Mesenteric fat pad (tissue), 1 donor: Measurements from ENCODE around the gene TMPRSS9. TPM values are rescaled to one million over a fixed set of nuclear protein-coding genes. Genes with fewer than 3 reads are reported as not detected.

ENCODE experiments used
- DNase-seq: peaks from one replicate; pipeline ENCODE4 v3.0.0-alpha.2; 2020; ENCODE audit warnings: low spot score
- long read RNA-seq: library from polyadenylated mRNA; unstranded; transcript quantifications from one replicate; pipeline ENCODE4 v2.0.0, GENCODE V29; 2020
- total RNA-seq: library from RNA; stranded (reverse); fragmentation: NEBNext Ultra II Directional; extraction: Animal tissue kit (Norgen Biotek cat#: 25700); gene quantifications from one replicate; pipeline ENCODE4 v1.2.1, GENCODE V29; 2021
- donor health status: DM: yes; HTN: yes; CAD: no.

The TMPRSS9 gene
- not detected for total RNA-seq
- long read RNA-seq, result 0 reads

DNA sequence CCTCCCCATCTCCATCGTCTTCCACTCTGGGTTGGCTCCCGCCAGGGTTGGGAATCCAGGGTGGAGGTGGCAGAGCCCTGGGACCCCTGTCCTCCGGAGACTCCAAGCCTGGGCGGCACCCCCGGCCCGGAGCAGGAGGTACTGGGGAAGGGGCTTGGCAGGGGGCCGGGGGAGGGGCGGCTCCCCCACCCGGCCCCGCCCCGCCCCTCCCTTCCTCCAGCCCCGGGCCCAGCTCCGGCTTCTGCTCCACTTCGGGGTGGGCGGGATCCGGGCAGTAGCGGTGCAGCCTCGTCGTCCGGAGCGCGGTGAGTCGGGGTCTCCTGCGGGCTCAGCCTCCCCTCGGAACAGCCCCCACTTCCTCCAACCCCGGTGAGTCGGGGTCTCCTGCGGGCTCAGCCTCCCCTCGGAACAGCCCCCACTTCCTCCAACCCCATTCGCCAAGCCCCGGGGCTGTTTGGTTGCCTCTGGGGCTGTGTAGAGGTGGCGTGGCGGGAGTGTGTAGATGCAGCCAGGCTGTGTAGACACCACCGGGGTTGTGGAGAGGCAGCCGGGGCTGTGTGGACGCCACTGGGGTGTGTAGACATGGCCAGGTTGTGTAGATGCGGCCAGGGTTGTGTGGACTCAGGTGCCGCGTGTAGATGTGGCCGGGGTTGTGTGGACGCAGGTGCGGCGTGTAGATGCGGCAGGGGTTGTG is at the start of gene TMPRSS9:
TMPRSS9 (plus strand) TSS at position 274 of the 694 bp plus-strand sequence. CDS start 29,521 bp downstream, outside the sequence.
- no peak for DNase-seq

DNA sequence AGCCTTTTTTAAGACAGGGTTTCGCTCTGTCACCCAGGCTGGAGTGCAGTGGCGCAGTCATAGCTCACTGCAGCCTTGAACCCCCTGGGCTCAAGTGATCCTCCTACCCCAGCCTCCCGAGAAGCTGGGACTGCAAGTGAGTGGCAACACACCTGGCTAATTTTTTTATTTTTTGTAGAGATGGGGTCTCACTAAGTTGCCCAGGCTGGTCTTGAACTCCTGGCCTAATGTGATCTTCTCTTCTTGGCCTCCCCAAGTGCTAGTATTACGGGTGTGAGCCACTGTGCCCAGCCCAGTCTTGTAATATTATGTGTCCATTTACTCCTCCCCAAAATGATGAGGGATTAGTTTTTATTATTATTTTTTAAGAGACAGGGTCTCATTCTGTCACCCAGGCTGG is 49.0 kb upstream of the TMPRSS9 start:
- DNase-seq, result no peak

DNA sequence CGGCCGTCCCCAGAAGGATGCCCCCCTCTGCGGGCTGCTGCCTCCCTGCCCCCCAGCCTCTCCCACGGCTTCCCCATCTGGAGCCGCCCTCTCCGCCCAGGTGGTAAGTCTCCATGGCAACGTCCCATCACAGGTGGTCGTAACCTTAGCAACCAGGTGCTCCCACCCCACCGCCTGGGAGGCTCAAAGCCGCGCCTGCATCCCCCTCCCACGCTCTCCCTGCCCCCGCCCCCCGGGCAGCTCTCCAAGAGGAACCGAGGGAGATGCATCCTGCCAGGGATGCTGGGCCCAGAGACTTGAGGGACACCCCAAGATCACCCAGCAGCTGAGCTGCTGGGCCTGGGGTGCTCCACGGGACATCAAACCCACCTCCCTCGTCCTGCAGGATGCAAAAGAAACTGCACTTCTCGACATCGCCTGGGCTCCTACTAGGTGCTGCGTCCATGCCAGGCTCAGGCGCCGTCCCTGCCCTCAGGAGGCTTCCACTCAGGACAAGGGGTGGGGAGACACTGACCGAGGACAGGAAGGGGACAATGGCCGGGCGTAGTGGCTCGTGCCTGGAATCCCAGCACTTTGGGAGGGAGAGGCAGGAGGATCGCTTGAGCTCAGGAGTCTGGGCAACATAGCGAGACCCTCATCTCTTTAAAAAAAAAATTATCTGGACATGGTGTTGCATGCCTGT is 47.1 kb upstream of the TMPRSS9 start:
- no peak for DNase-seq

DNA sequence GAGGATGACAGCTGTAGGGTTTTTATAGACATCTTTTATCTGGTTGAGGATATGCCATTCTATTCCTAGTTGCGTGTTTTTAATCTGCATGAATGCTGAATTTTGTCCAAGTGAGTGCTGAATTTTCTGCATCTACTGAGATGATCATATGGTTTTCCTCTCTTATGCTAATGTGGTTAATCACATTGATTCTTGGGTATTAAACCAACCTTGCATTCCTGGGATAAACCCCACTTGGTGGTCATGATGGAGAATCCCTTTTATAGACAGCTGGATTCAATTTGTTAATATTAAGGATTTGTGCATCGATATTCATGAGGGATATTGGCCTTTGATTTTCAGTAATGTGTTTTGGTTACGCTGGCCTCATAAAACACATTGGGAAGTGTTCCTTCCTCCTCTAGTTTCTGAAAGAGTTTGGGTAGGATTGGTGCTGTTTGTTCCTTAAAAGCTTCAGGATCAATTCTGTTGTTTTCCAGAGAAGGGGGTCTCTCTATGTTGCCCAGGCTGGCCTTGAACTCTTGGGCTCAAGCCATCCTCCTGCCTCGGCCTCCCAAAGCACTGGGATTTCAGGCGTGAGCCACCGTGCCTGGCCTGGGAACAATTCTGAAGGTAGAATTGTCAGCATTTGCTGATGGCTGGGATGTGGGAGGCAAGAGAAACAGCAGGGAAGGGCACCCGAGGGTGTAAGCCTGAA is 44.8 kb upstream of the TMPRSS9 start:
- no peak for DNase-seq

DNA sequence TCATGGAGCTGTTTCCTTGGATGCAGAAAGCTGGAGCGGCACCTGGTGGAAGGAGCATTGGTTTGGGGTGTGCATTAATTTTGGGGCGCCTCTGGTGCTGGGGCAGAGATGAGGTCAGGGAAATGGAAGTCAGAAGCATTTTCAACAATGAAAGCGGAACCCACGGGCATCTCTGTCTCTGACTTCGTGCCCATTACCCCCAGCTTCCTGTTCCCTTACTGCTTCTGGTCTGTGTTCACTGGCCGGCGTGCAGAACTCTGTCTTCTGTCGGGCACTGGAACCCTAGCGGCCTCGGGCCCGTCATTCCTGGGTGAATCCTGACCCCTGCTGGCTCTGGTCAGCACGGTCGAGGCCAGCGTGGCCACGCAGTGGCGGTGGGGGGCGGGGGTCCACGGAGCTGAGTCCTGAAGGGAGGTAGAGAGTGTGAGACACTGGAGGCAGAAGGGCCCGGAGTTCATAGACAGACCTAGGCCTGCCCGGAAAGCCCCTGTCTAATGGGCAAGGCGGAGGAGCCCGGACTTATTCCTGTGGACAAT is 44.2 kb upstream of the TMPRSS9 start:
- DNase-seq, result peak; percentile 92

DNA sequence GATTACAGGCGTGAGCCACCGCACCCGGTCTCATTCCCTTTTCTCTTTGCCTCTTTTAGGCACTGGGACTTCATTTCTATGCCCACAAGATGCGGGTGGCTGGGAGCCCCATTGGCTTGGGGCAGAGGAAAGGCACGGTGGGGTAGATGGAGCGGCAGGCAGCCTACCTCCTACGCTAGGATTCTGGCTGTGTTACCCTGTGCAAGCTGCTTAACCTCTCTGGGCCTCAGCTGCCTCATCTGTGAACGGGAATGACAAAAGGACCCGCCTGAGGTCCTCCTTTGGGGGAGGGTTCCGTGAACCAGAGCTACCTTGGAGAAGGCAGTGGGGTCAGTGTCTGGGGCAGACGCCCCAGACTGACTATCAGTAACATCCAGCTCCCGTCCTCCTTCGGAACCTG is 42.8 kb upstream of the TMPRSS9 start:
- DNase-seq, result no peak

DNA sequence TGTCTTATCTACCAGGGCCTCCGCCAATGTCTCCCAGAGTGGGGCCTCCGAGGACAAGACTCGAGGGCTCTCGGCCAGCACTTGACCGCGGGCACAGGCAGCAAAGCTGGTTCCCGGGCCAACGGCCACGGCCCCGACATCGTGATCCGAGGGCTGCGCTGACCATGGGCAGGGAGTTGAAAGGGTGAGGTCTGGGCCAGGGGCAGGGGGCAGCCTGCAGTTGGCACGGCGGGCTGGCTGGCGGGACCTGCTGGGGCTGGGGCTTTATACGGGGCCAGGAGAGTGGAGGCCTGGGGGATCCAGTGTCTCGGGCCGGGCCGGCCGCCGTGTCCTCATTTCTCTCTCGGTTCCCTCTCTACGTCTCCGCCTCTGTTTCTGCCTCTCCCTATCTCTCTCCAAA is 42.3 kb upstream of the TMPRSS9 start:
- no peak for DNase-seq

DNA sequence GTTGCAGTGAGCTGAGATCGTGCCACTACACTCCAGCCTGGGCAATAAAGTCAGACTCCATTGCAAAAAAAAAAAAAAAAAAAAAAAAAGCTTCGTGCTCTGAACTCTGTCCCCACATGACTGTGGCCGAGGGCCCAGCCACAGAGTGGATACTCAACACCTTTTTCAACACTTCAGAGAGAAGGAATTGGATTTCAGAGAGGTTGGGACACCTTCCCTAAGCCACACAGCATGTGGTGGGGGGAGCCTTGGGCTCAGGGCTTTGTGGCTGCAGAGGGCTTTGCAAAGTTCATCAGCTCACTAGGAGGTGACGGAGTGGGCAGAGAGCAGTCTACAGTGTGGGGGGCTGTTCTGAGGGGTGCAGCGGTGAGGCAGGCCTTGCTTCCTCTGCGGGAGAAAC is 41.1 kb upstream of the TMPRSS9 start:
- DNase-seq, result no peak

DNA sequence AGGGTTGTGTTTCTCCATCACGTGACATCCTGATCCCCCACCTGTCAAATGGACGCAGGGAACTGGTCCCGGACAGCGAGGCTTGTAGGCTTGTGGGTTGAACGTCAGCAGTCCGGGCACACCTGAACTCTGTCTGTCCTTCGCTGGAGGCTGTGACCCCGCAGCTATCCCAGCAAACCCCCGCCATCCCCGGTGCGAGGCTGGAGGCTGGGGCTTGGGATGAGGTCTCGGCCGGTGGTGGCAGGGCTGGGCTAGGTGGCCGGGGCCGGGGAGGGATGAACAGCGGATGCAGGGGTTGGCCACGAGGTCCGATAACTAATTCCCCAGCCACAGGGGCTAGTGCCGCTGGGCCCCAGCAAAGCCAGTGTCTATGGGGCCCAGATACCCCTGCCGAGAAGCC is 40.5 kb upstream of the TMPRSS9 start:
- DNase-seq, result no peak

DNA sequence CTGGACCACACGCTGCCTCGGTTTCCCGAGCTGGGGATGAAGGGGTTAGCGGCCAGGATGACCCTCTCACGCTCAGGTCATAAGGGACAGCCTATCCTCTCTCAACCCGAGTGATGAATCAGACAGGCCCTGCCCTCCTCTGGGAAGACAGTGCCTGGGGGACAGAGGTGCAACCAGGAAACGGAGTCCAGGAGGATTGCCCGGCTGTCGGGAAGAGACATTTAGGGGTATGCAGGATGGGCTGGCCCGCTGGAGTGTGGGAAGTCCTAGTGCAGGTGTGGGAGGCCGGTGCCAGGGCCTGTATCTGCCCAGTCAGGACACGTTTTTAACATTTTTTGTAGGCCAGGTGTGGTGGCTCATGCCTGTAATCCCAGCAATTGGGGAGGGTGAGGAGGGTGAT is 40.0 kb upstream of the TMPRSS9 start:
- no peak for DNase-seq

DNA sequence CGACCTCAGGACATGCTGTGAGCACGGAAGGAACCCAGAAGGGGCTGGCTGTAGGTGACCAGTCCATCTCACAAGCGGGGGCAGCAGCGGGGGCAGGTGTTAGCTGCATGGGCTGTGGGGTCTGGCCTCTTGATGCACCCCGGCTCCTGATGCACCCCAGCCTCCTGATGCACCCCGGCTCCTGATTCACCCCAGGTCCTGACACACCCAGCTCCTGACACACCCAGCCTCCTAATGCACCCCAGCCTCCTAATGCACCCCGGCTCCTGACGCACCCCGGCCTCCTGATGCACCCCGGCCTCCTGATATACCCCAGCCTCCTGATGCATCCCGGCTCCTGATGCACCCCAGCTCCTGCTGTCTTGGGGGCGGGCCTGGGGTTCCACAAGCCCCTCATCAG is 39.1 kb upstream of the TMPRSS9 start:
- no peak for DNase-seq

DNA sequence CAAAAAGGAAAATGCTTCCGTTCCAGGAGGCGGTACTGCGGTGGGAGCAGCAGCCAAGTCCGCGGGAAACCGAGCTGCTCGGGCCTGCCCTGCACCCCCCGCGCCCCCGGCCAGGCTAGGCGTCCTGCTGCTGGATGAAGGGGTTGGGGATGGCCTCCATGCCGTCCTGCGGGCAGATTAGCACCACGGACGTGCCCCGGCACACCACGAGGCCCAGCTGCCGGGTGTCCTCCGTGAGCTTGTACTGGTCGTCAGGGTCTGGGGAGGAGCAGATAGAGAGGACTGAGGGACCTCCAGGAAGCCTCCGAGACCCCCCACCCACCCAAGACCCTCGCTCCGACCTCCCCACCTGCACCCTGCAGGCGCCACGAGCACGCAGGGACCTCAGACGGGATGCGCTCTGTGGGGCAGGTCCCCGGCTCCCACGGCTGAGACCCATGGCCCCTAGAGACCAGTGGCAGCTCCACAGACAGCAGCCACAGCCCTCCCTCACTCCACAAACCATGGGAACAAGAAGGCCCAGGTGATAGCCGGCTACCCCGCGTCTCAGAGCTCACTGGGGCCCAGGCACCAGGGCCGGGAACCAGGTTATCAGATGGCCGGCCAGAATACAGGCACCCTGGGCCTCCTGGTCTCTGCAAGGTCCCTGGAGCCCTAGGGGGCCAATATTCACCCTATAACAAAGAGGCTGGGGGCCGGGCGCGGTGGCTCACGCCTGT is 38.3 kb upstream of the TMPRSS9 start:
- no peak for DNase-seq

DNA sequence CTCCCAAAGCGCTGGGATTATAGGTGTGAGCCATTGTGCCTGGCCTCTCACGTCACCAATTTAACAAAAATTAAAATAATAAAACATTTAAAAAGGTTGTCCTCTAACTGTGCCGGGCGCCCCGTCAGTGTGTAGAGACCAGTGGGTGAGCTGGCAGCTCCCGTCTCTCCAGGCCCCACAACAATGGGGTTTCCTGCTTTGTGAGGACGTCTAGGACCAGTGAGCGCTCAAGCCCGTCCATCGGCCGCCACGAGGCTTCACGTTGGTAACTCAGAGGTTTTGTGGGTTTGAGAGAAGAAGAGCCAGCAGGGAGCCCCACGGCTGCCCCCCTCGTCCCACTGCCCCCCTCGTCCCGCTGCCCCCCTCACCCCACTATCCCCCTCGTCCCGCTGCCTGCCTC is 36.4 kb upstream of the TMPRSS9 start:
- DNase-seq, result no peak

DNA sequence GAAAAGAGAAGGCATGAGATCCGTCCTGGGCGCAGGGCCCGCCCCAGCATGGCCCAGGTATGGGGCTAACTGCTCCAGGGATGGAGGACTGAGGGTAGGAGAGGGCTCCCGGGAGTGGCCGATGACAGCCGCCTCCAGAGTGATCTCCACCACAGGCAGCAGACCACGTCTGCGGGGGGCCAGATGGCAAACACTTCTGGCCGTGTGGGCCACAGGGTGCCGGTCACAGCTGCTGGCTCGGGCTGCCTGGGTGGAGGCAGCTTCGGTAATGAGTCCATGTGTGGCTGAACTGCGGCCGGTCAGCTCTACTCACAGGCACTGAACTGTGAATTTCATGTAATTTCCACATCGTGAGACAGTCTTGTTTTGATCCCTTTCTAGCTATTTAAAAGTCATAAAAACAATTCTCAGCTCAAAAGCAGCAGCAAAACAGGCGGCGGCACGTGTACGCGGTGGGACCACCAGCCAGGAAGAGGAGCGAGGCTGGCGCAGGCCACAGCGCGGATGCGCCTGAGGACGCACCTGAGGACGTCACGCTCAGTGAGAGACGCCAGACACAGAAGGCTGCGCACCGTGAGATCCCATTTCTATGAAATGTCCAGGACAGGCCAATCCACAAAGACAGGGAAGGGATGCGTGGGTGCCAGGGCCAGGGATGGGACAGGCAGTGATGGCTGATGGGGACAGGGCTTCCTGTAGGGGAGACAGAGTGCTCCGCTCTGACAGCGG is 35.7 kb upstream of the TMPRSS9 start:
- no peak for DNase-seq

DNA sequence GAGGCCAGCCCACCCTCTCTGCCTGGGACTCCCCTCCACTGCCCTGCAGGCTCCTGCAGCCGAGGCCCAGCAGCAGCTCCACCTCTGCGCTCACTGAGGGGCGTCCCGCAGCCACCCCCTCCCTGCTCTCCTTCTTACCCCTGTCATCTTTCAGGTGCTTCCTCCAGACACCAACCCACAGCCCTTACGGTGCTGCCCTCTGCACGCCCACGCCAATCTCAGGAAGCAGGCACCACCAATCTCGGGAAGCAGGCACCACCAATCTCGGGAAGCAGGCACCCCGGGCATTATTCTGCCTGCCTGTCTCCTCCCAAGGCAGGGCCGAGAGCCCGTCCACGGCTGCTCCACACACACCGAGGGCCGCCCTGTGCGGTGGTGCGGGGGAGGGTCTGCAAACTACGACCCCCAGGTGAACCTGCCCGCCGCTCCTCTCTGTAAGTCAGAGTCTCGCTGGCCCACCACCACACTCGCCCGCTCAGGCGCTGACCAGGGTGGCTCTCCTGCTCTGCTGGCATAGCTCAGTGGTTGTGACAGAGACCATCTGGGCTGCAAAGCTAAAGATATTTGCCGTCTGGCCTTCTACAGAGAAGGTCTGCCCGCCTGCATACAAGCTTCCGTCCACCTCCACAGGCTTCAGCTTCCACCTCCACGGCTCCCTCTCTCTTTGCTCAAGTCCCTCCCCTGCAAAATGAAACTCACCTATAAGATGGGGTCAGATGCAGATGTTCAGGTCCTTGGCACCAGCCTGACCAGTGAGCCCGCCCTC is 34.6 kb upstream of the TMPRSS9 start:
- no peak for DNase-seq

DNA sequence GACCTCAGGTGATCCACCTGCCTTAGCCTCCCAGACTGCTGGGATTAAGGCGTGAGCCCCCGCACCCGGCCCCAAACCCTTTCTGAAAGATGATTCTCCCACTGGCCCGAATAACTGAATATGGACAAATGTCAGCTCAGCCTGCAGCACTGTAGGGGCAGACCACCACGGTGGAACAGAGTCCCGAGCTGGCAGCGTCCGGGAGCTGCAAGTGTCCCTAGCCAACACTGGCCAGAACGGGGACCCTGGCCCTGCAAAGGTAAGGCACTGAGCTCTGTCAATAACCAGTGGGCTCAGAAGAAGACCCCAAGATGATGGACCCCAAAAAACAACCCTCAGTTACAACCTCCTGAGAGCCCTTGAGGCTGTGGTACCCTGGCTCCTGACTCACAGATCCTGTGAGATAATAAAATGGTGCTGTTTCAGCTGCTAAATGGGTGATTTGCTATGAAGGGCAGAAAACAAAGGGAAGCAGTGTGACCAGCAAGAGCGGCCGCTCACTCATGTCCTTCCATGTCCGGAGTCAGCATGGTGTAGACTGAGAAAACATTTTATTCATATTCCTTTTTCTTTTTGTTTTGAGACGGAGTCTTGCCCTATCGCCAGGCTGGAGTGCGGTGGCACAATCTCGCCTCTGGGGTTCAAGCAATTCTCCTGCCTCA is 33.2 kb upstream of the TMPRSS9 start:
- no peak for DNase-seq

DNA sequence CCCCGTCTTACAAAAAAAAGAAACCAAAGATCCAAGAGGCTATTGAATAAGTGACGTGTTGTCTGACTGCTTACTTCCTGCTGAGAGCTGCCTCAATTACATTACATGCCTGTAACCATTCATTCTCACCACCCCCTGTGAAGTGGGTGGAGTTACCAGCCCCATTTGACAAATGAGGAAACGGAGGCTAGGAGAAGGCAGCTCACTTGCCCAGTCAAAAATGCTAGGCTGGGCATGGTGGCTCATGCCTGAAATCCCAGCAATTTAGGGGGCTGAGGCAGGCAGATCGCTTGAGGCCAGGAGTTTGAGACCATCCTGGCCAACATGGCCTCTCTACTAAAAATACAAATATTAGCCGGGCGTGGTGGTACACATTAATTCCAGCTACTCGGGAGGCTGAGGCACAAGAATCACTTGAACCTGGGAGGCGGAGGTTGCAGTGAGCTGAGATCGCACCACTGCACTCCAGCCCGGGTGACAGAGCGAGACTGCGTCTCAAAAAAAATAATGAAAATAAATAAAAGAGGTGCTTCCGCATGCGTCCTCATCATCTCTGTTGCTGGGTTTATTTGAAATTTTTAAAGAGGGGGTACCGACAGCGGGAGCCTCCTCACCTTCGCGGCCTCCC is 32.2 kb upstream of the TMPRSS9 start:
- DNase-seq, result no peak

DNA sequence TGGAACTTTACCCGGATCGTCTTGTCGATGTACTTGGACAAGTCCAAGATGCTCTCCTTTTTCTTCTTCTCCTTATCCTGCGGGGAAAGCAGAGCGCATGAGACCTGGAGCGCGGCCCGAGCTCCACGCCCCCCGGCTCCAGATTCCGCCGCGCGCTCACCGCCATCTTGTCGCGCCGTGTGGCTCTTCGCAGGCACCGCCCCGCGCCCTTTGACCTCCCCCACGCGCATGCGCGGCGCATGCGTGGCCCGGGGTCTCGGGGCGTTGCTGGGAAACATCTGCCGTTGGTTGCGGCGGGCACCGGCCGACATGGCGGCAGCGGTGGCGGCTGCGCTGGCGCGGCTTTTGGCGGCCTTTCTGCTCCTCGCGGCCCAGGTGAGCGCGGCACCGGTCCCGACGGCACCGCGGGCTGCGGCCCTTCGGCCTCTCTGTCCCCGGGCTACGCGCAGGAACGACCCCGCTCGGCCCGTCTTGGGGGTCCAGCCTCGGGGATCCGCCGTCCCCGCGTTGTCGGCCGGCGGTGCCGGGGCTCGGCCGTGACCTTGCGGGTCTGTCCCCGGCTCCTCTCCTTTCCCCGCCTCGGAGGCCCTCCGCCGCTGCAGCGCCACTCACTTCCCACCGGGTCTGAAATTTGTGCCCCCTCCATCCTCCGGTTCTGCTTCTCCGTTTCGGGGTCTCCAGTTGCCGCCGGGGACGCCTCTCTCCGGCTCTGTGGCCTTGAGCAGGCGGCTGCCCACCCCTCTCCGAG is 31.5 kb upstream of the TMPRSS9 start, which contains the start of the genes LSM7 and SPPL2B:
LSM7 (minus strand) TSS at position 186 of the 748 bp plus-strand sequence; CDS start at position 166, 20 bp downstream.
SPPL2B (plus strand) TSS at position 284 of the 748 bp plus-strand sequence; CDS start at position 310, 26 bp downstream.
- peak; percentile 98 for DNase-seq
